OCI-LY3 (cell line): ENCODE measurements around the gene ARNT2.

ENCODE experiments used
- EZH2phosphoT487 ChIP-seq: fragments of 200-600 bp; shearing (Covaris generic); IDR thresholded peaks from 2 replicates; pipeline ENCODE4 v1.6.1; 2018; ENCODE audit warnings: antibody characterized with exemption, mixed run types, low read depth
- TF ChIP-seq, protein P1 (sequence below): fragments of 200-600, 300-600 bp; sonication (generic); IDR thresholded peaks from 2 replicates; pipeline ENCODE4 v1.5.1; 2014; ENCODE audit warnings: antibody characterized with exemption, low read length, low read depth

DNA sequence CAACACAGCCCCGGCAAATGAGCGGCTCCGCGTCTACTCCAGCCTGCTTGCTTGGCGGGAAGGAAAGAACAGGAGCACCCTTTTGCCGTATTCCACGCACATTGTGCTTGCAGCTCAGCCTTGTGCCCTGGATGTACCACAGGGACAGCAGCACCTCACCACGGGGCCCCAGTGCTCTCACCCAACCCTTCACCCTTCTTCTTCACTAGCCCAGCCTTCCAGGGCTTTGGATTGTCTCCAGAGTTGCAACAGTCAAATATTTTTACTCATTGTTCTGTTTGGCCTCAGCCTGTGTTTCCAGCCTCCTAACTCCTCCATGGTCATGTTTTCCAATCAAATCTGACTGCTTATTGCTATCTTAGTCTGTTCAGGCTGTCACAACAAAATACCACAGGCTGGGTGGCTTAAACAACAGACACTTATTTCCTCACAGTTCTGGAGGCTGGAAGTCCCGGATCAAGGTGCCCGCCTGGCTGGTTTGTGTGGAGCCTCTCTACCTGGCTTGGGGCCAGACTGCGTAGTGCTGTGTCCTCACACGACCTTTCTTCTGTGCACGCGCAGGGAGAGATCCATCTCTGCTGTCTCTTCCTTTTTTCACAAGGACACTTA, 211.7 kb downstream of the ARNT2 start:
- TF ChIP-seq, protein P1, sequence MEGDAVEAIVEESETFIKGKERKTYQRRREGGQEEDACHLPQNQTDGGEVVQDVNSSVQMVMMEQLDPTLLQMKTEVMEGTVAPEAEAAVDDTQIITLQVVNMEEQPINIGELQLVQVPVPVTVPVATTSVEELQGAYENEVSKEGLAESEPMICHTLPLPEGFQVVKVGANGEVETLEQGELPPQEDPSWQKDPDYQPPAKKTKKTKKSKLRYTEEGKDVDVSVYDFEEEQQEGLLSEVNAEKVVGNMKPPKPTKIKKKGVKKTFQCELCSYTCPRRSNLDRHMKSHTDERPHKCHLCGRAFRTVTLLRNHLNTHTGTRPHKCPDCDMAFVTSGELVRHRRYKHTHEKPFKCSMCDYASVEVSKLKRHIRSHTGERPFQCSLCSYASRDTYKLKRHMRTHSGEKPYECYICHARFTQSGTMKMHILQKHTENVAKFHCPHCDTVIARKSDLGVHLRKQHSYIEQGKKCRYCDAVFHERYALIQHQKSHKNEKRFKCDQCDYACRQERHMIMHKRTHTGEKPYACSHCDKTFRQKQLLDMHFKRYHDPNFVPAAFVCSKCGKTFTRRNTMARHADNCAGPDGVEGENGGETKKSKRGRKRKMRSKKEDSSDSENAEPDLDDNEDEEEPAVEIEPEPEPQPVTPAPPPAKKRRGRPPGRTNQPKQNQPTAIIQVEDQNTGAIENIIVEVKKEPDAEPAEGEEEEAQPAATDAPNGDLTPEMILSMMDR: no peak
- no peak for TF ChIP-seq EZH2phosphoT487
